ENCODE data around the gene CDR2.
"Not testable (repeated sequence)": the region's sequence is repeated elsewhere in the genome, so short reads cannot be mapped to it uniquely, and the experiment has no call there.

Gene CDR2

DNA sequence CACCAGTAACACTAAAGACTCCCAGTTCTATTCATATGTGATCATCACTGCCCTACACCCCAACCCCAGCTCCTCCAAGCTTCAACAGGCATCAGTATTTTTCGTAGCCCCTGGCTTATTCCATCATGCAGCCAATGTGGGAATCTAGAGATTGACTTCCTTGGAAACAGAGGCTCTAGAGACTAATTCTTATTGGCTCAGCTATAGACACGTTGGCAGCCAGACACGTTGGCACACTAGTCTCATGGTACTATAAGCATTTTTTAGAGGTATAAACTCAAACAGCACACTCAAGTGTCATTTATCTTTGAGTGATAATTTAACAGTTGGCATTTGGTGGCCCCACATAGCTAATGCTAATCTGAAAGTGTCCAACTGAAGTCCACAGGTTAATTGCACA, 44.4 kb upstream of the CDR2 start:
- CTCF ChIA-PET: no interaction called here
- no peak for DNase-seq (ENCODE audit: extremely low spot score)
- TF ChIP-seq FOXA1 (IDR thresholded peaks at IDR 0.05) (no peak), CTBP1 (IDR thresholded peaks at IDR 0.05; ENCODE audit: borderline replicate concordance) (no peak), ZNF384 (IDR thresholded peaks at IDR 0.05) (no peak), SP1 (IDR thresholded peaks at IDR 0.05) (no peak), FOXM1 (IDR thresholded peaks at IDR 0.05; ENCODE audit: borderline replicate concordance) (no peak), HDGF (IDR thresholded peaks at IDR 0.05; ENCODE audit: borderline replicate concordance) (no peak), LEF1 (IDR thresholded peaks at IDR 0.05; ENCODE audit: borderline replicate concordance) (no peak), ARNT (IDR thresholded peaks at IDR 0.05) (no peak), TARDBP (IDR thresholded peaks at IDR 0.05) (no peak), FOXK2 (IDR thresholded peaks at IDR 0.05) (no peak), SUZ12 (IDR thresholded peaks at IDR 0.05) (no peak), ELF4 (IDR thresholded peaks at IDR 0.05) (no peak), L3MBTL2 (conservative IDR thresholded peaks at IDR 0.05) (no peak), BHLHE40 (IDR thresholded peaks at IDR 0.05; ENCODE audit: borderline replicate concordance) (no peak), NFRKB (IDR thresholded peaks at IDR 0.05) (no peak)
- TF ChIP-seq, protein P1, sequence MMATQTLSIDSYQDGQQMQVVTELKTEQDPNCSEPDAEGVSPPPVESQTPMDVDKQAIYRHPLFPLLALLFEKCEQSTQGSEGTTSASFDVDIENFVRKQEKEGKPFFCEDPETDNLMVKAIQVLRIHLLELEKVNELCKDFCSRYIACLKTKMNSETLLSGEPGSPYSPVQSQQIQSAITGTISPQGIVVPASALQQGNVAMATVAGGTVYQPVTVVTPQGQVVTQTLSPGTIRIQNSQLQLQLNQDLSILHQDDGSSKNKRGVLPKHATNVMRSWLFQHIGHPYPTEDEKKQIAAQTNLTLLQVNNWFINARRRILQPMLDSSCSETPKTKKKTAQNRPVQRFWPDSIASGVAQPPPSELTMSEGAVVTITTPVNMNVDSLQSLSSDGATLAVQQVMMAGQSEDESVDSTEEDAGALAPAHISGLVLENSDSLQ (IDR thresholded peaks at IDR 0.05): no peak
- POLR2A ChIA-PET: no interaction called here

DNA sequence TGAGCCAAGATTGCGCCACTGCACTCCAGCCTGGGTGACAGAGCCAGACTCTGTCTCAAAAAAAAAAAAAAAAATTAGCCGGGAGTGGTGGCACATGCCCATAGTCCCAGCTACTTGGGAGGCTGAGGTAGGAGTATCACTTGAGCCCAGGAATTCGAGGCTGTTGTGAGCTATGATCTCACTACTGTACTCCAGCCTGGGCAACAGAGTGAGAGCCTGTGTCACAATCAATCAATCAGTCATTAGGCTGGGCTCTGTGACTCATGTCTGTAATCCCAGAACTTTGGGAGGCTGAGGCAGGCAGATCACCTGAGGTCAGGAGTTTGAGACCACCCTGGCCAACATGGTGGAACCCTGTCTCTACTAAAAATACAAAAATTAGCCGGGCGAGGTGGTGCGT, 43.4 kb upstream of the CDR2 start:
- POLR2A ChIA-PET: not testable (repeated sequence)

DNA sequence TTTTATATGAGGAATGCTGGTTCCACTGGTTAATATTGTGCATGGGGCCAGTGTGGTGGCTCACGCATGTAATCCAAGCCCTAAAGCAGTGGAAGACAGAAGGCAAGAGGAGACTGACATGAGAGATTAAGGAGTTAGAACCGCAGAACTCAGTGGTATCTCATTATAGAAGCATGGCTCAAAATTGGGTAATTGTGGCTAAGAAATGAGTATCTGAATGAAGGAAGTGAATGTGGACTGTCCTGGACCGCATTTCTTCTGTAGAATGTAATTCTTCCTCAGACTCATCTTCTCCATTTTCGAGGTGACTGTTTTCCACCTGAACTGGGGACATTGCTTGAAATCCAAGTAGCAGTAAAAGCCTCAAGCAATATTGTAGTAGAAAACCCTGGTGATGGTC, 42.6 kb upstream of the CDR2 start:
- TF ChIP-seq BHLHE40 (IDR thresholded peaks at IDR 0.05; ENCODE audit: borderline replicate concordance): no peak
- TF ChIP-seq TARDBP (IDR thresholded peaks at IDR 0.05): no peak
- TF ChIP-seq ELF4 (IDR thresholded peaks at IDR 0.05): no peak
- TF ChIP-seq HDGF (IDR thresholded peaks at IDR 0.05; ENCODE audit: borderline replicate concordance): no peak
- no peak for TF ChIP-seq ARNT (IDR thresholded peaks at IDR 0.05)
- TF ChIP-seq LEF1 (IDR thresholded peaks at IDR 0.05; ENCODE audit: borderline replicate concordance): no peak
- no peak for TF ChIP-seq ZNF384 (IDR thresholded peaks at IDR 0.05)
- TF ChIP-seq, protein P1 (IDR thresholded peaks at IDR 0.05): no peak
- TF ChIP-seq SUZ12 (IDR thresholded peaks at IDR 0.05): no peak
- TF ChIP-seq FOXA1 (IDR thresholded peaks at IDR 0.05): no peak
- TF ChIP-seq NFRKB (IDR thresholded peaks at IDR 0.05): no peak
- TF ChIP-seq L3MBTL2 (conservative IDR thresholded peaks at IDR 0.05): no peak
- no peak for TF ChIP-seq SP1 (IDR thresholded peaks at IDR 0.05)
- TF ChIP-seq CTBP1 (IDR thresholded peaks at IDR 0.05; ENCODE audit: borderline replicate concordance): no peak
- no peak for TF ChIP-seq FOXK2 (IDR thresholded peaks at IDR 0.05)
- ChIA-PET CTCF (no interaction called here), POLR2A (no interaction called here)
- DNase-seq (ENCODE audit: extremely low spot score): no peak

More for the DNA sequence above, 43.4 kb upstream of the CDR2 start:
- TF ChIP-seq, protein P1 (IDR thresholded peaks at IDR 0.05): peak; percentile 33; the same call in 1 of the 2 replicates
- CTCF ChIA-PET: interaction anchor here (0.6 kb wide), 1 partner anchor 1146 kb away, joined by 7 read pairs; no protein-coding TSS in a partner anchor
- DNase-seq (ENCODE audit: extremely low spot score): not testable (repeated sequence)

DNA sequence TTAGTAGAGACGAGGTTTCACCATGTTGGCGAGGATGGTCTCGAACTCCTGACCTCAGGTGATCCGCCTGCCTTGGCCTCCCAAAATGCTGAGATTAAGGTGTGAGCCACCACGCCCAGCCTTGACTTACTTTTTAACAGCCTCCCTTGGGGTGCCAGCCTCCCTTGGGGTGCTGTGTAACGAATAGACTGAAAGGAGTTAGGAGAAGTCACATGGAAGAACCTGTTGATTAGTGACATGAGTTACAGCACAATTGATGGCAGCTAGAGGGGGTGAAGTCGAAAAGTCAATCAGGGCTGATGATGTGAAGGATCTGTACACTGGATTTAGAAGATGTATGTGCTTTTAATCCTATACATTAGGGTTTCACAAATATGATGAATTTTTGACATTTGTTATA, 39.4 kb upstream of the CDR2 start:
- POLR2A ChIA-PET: no interaction called here

DNA sequence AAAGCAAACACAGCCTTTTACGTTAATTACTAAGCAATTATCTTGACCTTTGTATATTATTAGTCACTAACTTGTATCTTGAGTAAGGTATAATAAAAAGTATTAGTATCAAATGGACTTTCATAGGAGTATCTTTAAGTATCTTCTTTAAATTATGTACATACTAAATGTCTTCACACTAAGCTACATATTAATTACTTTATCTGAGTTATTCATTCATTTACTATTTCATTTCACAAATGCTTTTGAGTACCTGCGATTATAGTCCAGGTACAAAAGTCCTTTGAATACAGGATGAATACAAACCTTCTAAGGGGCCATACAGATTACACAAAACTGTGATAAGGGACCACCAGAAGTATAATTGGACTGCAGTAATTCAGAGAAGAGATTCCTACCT, 33.1 kb upstream of the CDR2 start:
- POLR2A ChIA-PET: no interaction called here
- TF ChIP-seq ELF4 (IDR thresholded peaks at IDR 0.05): no peak
- TF ChIP-seq L3MBTL2 (conservative IDR thresholded peaks at IDR 0.05): no peak
- no peak for TF ChIP-seq LEF1 (IDR thresholded peaks at IDR 0.05; ENCODE audit: borderline replicate concordance)
- TF ChIP-seq FOXA1 (IDR thresholded peaks at IDR 0.05): no peak
- TF ChIP-seq, protein P1 (IDR thresholded peaks at IDR 0.05): no peak
- TF ChIP-seq ARNT (IDR thresholded peaks at IDR 0.05): no peak
- CTCF ChIA-PET: no interaction called here

More for the DNA sequence above, 39.4 kb upstream of the CDR2 start:
- TF ChIP-seq FOXA1 (IDR thresholded peaks at IDR 0.05): no peak
- no peak for TF ChIP-seq HDGF (IDR thresholded peaks at IDR 0.05; ENCODE audit: borderline replicate concordance)
- no peak for TF ChIP-seq BHLHE40 (IDR thresholded peaks at IDR 0.05; ENCODE audit: borderline replicate concordance)
- TF ChIP-seq ELF4 (IDR thresholded peaks at IDR 0.05): no peak
- no peak for TF ChIP-seq NFRKB (IDR thresholded peaks at IDR 0.05)
- TF ChIP-seq LEF1 (IDR thresholded peaks at IDR 0.05; ENCODE audit: borderline replicate concordance): no peak
- no peak for TF ChIP-seq ARNT (IDR thresholded peaks at IDR 0.05)
- no peak for TF ChIP-seq CTBP1 (IDR thresholded peaks at IDR 0.05; ENCODE audit: borderline replicate concordance)
- no peak for TF ChIP-seq ZNF384 (IDR thresholded peaks at IDR 0.05)
- TF ChIP-seq FOXK2 (IDR thresholded peaks at IDR 0.05): no peak
- TF ChIP-seq, protein P1 (IDR thresholded peaks at IDR 0.05): no peak
- no peak for TF ChIP-seq SUZ12 (IDR thresholded peaks at IDR 0.05)
- DNase-seq (ENCODE audit: extremely low spot score): no peak
- CTCF ChIA-PET: no interaction called here

GRCh38 chr16:22402191-22402590, 27.8 kb upstream of the CDR2 start:
- ChIA-PET CTCF (no interaction called here), POLR2A (no interaction called here)
- no peak for DNase-seq (ENCODE audit: extremely low spot score)
- TF ChIP-seq NFRKB (IDR thresholded peaks at IDR 0.05) (no peak), TARDBP (IDR thresholded peaks at IDR 0.05) (no peak), SUZ12 (IDR thresholded peaks at IDR 0.05) (no peak), ZNF384 (IDR thresholded peaks at IDR 0.05) (no peak), CTBP1 (IDR thresholded peaks at IDR 0.05; ENCODE audit: borderline replicate concordance) (no peak), SP1 (IDR thresholded peaks at IDR 0.05) (no peak), ELF4 (IDR thresholded peaks at IDR 0.05) (no peak), LEF1 (IDR thresholded peaks at IDR 0.05; ENCODE audit: borderline replicate concordance) (no peak), L3MBTL2 (conservative IDR thresholded peaks at IDR 0.05) (no peak), FOXM1 (IDR thresholded peaks at IDR 0.05; ENCODE audit: borderline replicate concordance) (no peak), FOXA1 (IDR thresholded peaks at IDR 0.05) (no peak), BHLHE40 (IDR thresholded peaks at IDR 0.05; ENCODE audit: borderline replicate concordance) (no peak), HDGF (IDR thresholded peaks at IDR 0.05; ENCODE audit: borderline replicate concordance) (no peak), FOXK2 (IDR thresholded peaks at IDR 0.05) (no peak)

More for the DNA sequence above, 33.1 kb upstream of the CDR2 start:
- DNase-seq (ENCODE audit: extremely low spot score): no peak
